Endothelial cell of umbilical vein (primary cell): ENCODE data around the gene ZNF839. TPM values are rescaled to one million over a fixed set of nuclear protein-coding genes. Genes with fewer than 3 reads are reported as not detected.

ENCODE experiments used
- BruUV-seq: library from RNA; stranded (reverse); fragments of 400-500 nt; replicated peaks from 2 replicates; lab custom pipeline; 2021; lab: Mats Ljungman, UMichigan
- CTCF ChIA-PET: fragments of 300-600, 350-600 bp; sonication (Branson Sonifier 250); formaldehyde crosslinking; loops from one replicate; lab custom pipeline; 2021; ENCODE audit warnings: antibody characterized with exemption, inconsistent platforms; lab: Charles Lee
- POLR2A ChIA-PET: fragments of 300-600, 350-600 bp; sonication (Branson Sonifier 250); formaldehyde crosslinking; loops from one replicate; lab custom pipeline; 2021; ENCODE audit warnings: antibody characterized with exemption, inconsistent platforms; lab: Charles Lee
- DNase-seq: peaks from one replicate; pipeline ENCODE4 v3.0.0-alpha.2; 2011; ENCODE audit warnings: low read depth, low spot score
- FAIRE-seq: peaks from 2 replicates; lab custom pipeline; 2011; peaks lifted over from hg19 to GRCh38; lab: Jason Lieb, UNC
- H2AFZ ChIP-seq: 2 replicates; pipeline ENCODE4 v1.6.0; 2012; ENCODE audit warnings: low read depth, low read length, control low read depth, inconsistent platforms
- H3K27ac ChIP-seq: 2 replicates; pipeline ENCODE4 v1.5.1; 2011; ENCODE audit warnings: low read depth, mild to moderate bottlenecking, control low read depth, low read length, moderate library complexity; ENCODE audit not compliant: insufficient read depth
- H3K27me3 ChIP-seq, 2 experiments: 2 replicates each; pipeline versions ENCODE4 v1.6.0 to v1.6.1; 2011; ENCODE audit warnings: low read length in 2 of 2, mixed read lengths in 1 of 2; ENCODE audit not compliant: control insufficient read depth in 2 of 2, insufficient read depth in 2 of 2
- H3K36me3 ChIP-seq, 2 experiments: 2 replicates in 1 of 2; 3 replicates in 1 of 2; pipeline ENCODE4 v1.5.1; 2011; ENCODE audit warnings: low read length in 2 of 2, mild to moderate bottlenecking in 1 of 2, moderate library complexity in 1 of 2; ENCODE audit not compliant: control insufficient read depth in 2 of 2, insufficient read depth in 2 of 2; ENCODE audit errors: extremely low read depth in 1 of 2
- H3K4me1 ChIP-seq: 3 replicates; pipeline ENCODE4 v1.5.1; 2011; ENCODE audit warnings: mild to moderate bottlenecking, low read length; ENCODE audit not compliant: control insufficient read depth, insufficient read depth; ENCODE audit errors: extremely low read depth
- H3K4me2 ChIP-seq: 2 replicates; pipeline ENCODE4 v1.6.1; 2011; ENCODE audit warnings: low read length, control low read depth, mixed read lengths; ENCODE audit not compliant: insufficient read depth
- H3K4me3 ChIP-seq, 3 experiments: fragments of 200-600 bp in 1 of 3; sonication (generic), shearing (Covaris generic) in 1 of 3; replicated peaks in 1 of 3; 2 replicates each; pipeline ENCODE4 v1.5.1; 2011 to 2016; ENCODE audit warnings: control low read depth in 3 of 3, low read length in 3 of 3, mild to moderate bottlenecking in 2 of 3, inconsistent platforms in 1 of 3, low read depth in 1 of 3, moderate library complexity in 1 of 3; ENCODE audit not compliant: insufficient read depth in 1 of 3
- H3K79me2 ChIP-seq: 2 replicates; pipeline ENCODE4 v1.6.0; 2012; ENCODE audit warnings: low read length, inconsistent platforms; ENCODE audit not compliant: control insufficient read depth, insufficient read depth
- H3K9ac ChIP-seq: replicated peaks from 2 replicates; pipeline ENCODE3; 2011; ENCODE audit warnings: low read length, control low read depth; ENCODE audit not compliant: insufficient read depth; ENCODE audit errors: extremely low read depth
- H3K9me1 ChIP-seq: replicated peaks from 3 replicates; pipeline ENCODE4 v1.6.0; 2011; ENCODE audit warnings: mild to moderate bottlenecking, low read length; ENCODE audit not compliant: control insufficient read depth, insufficient read depth; ENCODE audit errors: extremely low read depth
- H3K9me3 ChIP-seq: replicated peaks from 2 replicates; pipeline ENCODE4 v1.5.1; 2012; ENCODE audit warnings: low read length, inconsistent platforms; ENCODE audit not compliant: control insufficient read depth, insufficient read depth
- H4K20me1 ChIP-seq: replicated peaks from 2 replicates; pipeline ENCODE3; 2011; ENCODE audit warnings: mild to moderate bottlenecking, low read length; ENCODE audit not compliant: control insufficient read depth, insufficient read depth; ENCODE audit errors: extremely low read depth
- CTCF ChIP-seq, 2 donors: IDR thresholded peaks; 1 replicate in 1 of 2; 2 replicates in 1 of 2; pipeline ENCODE4 v1.5.1; 2011; ENCODE audit warnings: low read length in 2 of 2, mild to moderate bottlenecking in 2 of 2, moderate library complexity in 2 of 2, control low read depth in 1 of 2, inconsistent platforms in 1 of 2, low read depth in 1 of 2; ENCODE audit not compliant: insufficient read depth in 1 of 2; ENCODE audit errors: extremely low read depth in 1 of 2
- EZH2 ChIP-seq: IDR thresholded peaks from 2 replicates; pipeline ENCODE4 v1.6.1; 2012; ENCODE audit warnings: borderline replicate concordance, low read depth, mild to moderate bottlenecking, moderate library complexity, low read length, inconsistent platforms; ENCODE audit not compliant: severe bottlenecking
- FOS ChIP-seq: IDR thresholded peaks from 2 replicates; pipeline ENCODE4 v1.6.1; 2011; ENCODE audit warnings: mild to moderate bottlenecking, low read length, moderate library complexity, borderline replicate concordance; ENCODE audit not compliant: insufficient read depth
- GATA2 ChIP-seq: IDR thresholded peaks from 2 replicates; pipeline ENCODE4 v1.7.0; 2011; ENCODE audit warnings: low read depth, mild to moderate bottlenecking, moderate library complexity, mixed read lengths, low read length; ENCODE audit not compliant: insufficient read length, insufficient read depth
- JUN ChIP-seq: IDR thresholded peaks from 2 replicates; pipeline ENCODE4 v1.6.1; 2011; ENCODE audit warnings: borderline replicate concordance, low read depth; ENCODE audit not compliant: insufficient read length, insufficient read depth
- MYC ChIP-seq: IDR thresholded peaks from one replicate; pipeline ENCODE4 v1.6.1; 2011; ENCODE audit warnings: mild to moderate bottlenecking, low read depth, low read length
- POLR2A ChIP-seq: IDR thresholded peaks from 2 replicates; pipeline ENCODE4 v1.6.1; 2012; ENCODE audit warnings: low read depth, mild to moderate bottlenecking, control low read depth, low read length
- POLR2AphosphoS5 ChIP-seq: IDR thresholded peaks from 2 replicates; pipeline ENCODE4 v1.6.1; 2012; ENCODE audit warnings: low read depth, mild to moderate bottlenecking, control low read depth, low read length, moderate library complexity; ENCODE audit not compliant: insufficient read depth
- dilution Hi-C: fragments of 300-500 bp; cut with MboI; formaldehyde crosslinking; loops from one replicate; pipeline ENCODE4 v1.15.0; 2019; ENCODE audit warnings: low sequenced_read_pairs; ENCODE audit not compliant: extremely low pct_ligation_motif_present
- intact Hi-C: fragments of 100-400 bp; cut with micrococcal nuclease; formaldehyde crosslinking; loops from one replicate; pipeline ENCODE4 v1.10.0; 2022
- polyA plus RNA-seq, 4 experiments: library from polyadenylated mRNA; depleted of rRNA in 3 of 4; stranded (reverse) in 3 of 4; unstranded in 1 of 4; fragments of >200 nt; gene quantifications; 2 replicates each; pipeline versions ENCODE4 v1.2.1 to v1.2.3, GENCODE V29; 2011 to 2012; ENCODE audit warnings: missing spikeins in 1 of 4
- total RNA-seq: library from RNA; stranded (reverse); gene quantifications from 2 replicates; pipeline ENCODE4 v1.2.3, GENCODE V29; 2021
- TF ChIP-seq, protein P1 (sequence below): IDR thresholded peaks from 2 replicates; pipeline ENCODE4 v1.6.1; 2011; ENCODE audit not compliant: insufficient read depth, insufficient read length

ZNF839 gene
- total and polyA plus RNA-seq, 2 donors (not counting 3 experiments of a cell fraction or from before 2014, with no cell fraction given), result 9.8 to 12.5 TPM

- Histone ChIP-seq H4K20me1 (no peaks in the 10 kb centered on the region), H3K27me3 (no peaks in the 10 kb centered on the region), H3K36me3 (no peaks in the 10 kb centered on the region), H3K79me2 (peaks cover 5% of the 10 kb centered on the region), H3K9ac (peak overlapping the region; percentile 86), H3K4me2 (peak overlapping the region; percentile 87), H2AFZ (peak overlapping the region; percentile 21), H3K4me3 (peak overlapping the region; percentile 21 to 81 (median 77)), H3K4me1 (peaks cover 21% of the 10 kb centered on the region), H3K9me1 (no peaks in the 10 kb centered on the region), H3K9me3 (no peaks in the 10 kb centered on the region), H3K27ac (peak overlapping the region; percentile 81)
- intact Hi-C loops (no loop called here), dilution Hi-C loops (no loop called here)
- ChIA-PET POLR2A (no interaction called here), CTCF (interaction anchor here (1.0 to 1.5 kb wide), 2 partner anchors 119 to 196 kb away, joined by 3 to 6 read pairs; no protein-coding TSS in a partner anchor)
- no TSS peak for BruUV-seq
- TF ChIP-seq GATA2 (no peak), FOS (no peak), POLR2AphosphoS5 (no peak), EZH2 (no peak), MYC (no peak), JUN (no peak), POLR2A (no peak), CTCF (IDR thresholded peaks at IDR 0.05; ENCODE audit: extremely low read depth in 1 of 2, insufficient read depth in 1 of 2, low read depth in 1 of 2, low read length in 2 of 2) (no peak)
- TF ChIP-seq, protein P1, sequence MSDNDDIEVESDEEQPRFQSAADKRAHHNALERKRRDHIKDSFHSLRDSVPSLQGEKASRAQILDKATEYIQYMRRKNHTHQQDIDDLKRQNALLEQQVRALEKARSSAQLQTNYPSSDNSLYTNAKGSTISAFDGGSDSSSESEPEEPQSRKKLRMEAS, result no peak
- DNase-seq (peak; percentile 57), FAIRE-seq (peak; percentile 70)
Measured at GRCh38 chr14:102320033-102320660, 601 bp downstream of the ZNF839 start.
